ENCODE data around the gene BABAM2. TPM values are rescaled to one million over a fixed set of nuclear protein-coding genes. Genes with fewer than 3 reads are reported as not detected.

BABAM2 gene
- total and polyA plus RNA-seq, 9 of the 15 experiments (the other 6 are each of a cell fraction or from before 2014, with no cell fraction given), result 10.9 to 37.4 (median 25.6) TPM

DNA sequence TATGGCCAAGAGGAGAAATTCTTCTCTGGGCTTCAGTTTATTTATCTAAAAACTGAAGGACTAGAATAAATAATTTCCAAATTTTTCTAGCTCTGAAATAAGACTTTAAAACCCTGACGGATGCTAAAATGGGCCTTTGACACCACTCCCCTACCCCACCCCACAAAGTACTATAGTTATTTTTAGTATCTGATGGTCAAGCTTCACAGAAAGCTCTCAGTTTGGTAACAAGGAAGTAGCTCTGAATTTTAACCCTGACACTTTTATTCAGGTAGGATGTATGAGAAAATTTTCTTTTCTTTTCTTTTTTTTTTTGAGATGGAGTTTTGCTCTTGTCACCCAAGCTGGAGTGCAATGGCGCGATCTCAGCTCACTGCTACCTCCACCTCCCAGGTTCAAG lies 2.7 kb upstream of the BABAM2 start (continued):
- TF ChIP-seq, protein P1, sequence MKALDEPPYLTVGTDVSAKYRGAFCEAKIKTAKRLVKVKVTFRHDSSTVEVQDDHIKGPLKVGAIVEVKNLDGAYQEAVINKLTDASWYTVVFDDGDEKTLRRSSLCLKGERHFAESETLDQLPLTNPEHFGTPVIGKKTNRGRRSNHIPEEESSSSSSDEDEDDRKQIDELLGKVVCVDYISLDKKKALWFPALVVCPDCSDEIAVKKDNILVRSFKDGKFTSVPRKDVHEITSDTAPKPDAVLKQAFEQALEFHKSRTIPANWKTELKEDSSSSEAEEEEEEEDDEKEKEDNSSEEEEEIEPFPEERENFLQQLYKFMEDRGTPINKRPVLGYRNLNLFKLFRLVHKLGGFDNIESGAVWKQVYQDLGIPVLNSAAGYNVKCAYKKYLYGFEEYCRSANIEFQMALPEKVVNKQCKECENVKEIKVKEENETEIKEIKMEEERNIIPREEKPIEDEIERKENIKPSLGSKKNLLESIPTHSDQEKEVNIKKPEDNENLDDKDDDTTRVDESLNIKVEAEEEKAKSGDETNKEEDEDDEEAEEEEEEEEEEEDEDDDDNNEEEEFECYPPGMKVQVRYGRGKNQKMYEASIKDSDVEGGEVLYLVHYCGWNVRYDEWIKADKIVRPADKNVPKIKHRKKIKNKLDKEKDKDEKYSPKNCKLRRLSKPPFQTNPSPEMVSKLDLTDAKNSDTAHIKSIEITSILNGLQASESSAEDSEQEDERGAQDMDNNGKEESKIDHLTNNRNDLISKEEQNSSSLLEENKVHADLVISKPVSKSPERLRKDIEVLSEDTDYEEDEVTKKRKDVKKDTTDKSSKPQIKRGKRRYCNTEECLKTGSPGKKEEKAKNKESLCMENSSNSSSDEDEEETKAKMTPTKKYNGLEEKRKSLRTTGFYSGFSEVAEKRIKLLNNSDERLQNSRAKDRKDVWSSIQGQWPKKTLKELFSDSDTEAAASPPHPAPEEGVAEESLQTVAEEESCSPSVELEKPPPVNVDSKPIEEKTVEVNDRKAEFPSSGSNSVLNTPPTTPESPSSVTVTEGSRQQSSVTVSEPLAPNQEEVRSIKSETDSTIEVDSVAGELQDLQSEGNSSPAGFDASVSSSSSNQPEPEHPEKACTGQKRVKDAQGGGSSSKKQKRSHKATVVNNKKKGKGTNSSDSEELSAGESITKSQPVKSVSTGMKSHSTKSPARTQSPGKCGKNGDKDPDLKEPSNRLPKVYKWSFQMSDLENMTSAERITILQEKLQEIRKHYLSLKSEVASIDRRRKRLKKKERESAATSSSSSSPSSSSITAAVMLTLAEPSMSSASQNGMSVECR (CRISPR knock-in tag; IDR thresholded peaks at IDR 0.05), result no peak
- no peak for TF ChIP-seq SMARCE1 (IDR thresholded peaks at IDR 0.05)

DNA sequence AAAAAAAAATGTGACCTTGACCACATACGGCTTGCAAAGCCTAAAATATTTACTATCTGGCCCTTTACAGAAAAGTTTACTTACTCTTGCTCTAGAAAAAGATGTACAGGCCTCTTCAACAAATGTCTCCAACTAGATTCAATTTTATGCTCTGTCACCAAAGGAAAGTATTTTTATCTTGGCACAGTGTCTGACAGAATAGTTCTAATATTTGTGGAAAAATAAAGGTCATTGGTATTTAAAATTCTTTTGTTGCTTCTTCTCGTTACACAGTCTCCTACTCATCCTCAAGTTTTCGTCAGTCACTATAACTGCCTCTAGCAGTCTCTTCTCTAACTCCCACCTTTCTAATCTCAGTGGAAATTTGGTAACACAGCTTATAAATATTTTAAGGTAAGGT lies 1.7 kb upstream of the BABAM2 start:
- Histone ChIP-seq H3K9me1 (ENCODE audit: control insufficient read depth, insufficient read depth, low read length) (no peaks in the 10 kb centered on the region), H3K9me3 (replicated peaks; ENCODE audit: control insufficient read depth, insufficient read depth, low read depth, low read length) (no peaks in the 10 kb centered on the region), H3K9ac (ENCODE audit: insufficient read depth in 1 of 2, low read depth in 2 of 2, low read length in 2 of 2) (no peak overlapping the region), H3K4me1 (replicated peaks in 1 of 2; ENCODE audit: control insufficient read depth in 2 of 2, insufficient read depth in 2 of 2, low read length in 2 of 2) (peaks cover 6 to 10% of the 10 kb centered on the region in 2 experiments; a peak in 4 of 5 replicates), H2AFZ (ENCODE audit: low read depth, low read length) (no peak overlapping the region), H3K36me3 (ENCODE audit: control insufficient read depth, insufficient read depth, low read length) (no peaks in the 10 kb centered on the region), H3K27ac (ENCODE audit: extremely low read depth, low read depth, low read length) (no peak overlapping the region), H3K79me2 (ENCODE audit: control insufficient read depth, insufficient read depth, low read length) (peaks cover 26% of the 10 kb centered on the region), H3K4me3 (no peak overlapping the region), H3K27me3 (ENCODE audit: control insufficient read depth in 2 of 2, insufficient read depth in 2 of 2, low read length in 2 of 2) (no peaks in the 10 kb centered on the region), H3K4me2 (ENCODE audit: insufficient read depth, low read length) (no peak overlapping the region), H4K20me1 (replicated peaks; ENCODE audit: control insufficient read depth, insufficient read depth, low read length) (no peaks in the 10 kb centered on the region)
- no peak for DNase-seq (ENCODE audit: extremely low read depth in 1 of 4, low spot score in 3 of 4)
- TF ChIP-seq SUPT5H (IDR thresholded peaks at IDR 0.05), result no peak
- no peak for TF ChIP-seq ZBED1 (IDR thresholded peaks at IDR 0.05)
- no peak for TF ChIP-seq RBM39 (optimal IDR thresholded peaks at IDR 0.05; ENCODE audit: low read depth, low read length)
- no peak for TF ChIP-seq RBBP5 (IDR thresholded peaks at IDR 0.05; ENCODE audit: borderline replicate concordance, insufficient read depth, low read length, poor library complexity, severe bottlenecking)
- TF ChIP-seq ZBTB1 (CRISPR knock-in tag; IDR thresholded peaks at IDR 0.05; ENCODE audit: borderline replicate concordance, low read depth), result no peak
- TF ChIP-seq PRMT5 (CRISPR knock-in tag; IDR thresholded peaks at IDR 0.05), result no peak
- no peak for TF ChIP-seq SREBF1 (IDR thresholded peaks at IDR 0.05; ENCODE audit: borderline replicate concordance, low read depth, low read length)
- no peak for TF ChIP-seq EP300 (IDR thresholded peaks at IDR 0.05; ENCODE audit: low read length)
- no peak for TF ChIP-seq NR4A1 (CRISPR knock-in tag; IDR thresholded peaks at IDR 0.05)
- TF ChIP-seq NR4A1 (tag; IDR thresholded peaks at IDR 0.05), result no peak
- TF ChIP-seq CBX3 (IDR thresholded peaks at IDR 0.05; ENCODE audit: borderline replicate concordance in 1 of 2, low read length in 2 of 2), result no peak
- no peak for TF ChIP-seq POLR2B (IDR thresholded peaks at IDR 0.05; ENCODE audit: low read depth, partially characterized antibody)
- intact Hi-C loops (cut with micrococcal nuclease), result no loop called here
- in situ Hi-C loops (cut with MboI), result no loop called here
- no TSS peak for BruUV-seq (replicated peaks)
- 75% methylated on average over 3 of the region's 3 CpGs for WGBS (ENCODE audit: insufficient coverage, low coverage, missing lambda C conversion rate)
- FAIRE-seq, result no peak
- ChIA-PET POLR2A (no interaction called here), CTCF (ENCODE audit: low intra/inter-chr PET ratio) (no interaction called here)
- ATAC-seq, result no peak
